Astrocyte (in vitro differentiated cells and primary cell): ENCODE data around the gene FGF1.

Source experiments
- CTCF ChIP-seq: IDR thresholded peaks from 2 replicates; pipeline ENCODE4 v1.5.1; 2011; ENCODE audit warnings: low read depth, mild to moderate bottlenecking, inconsistent platforms, low read length, moderate library complexity; ENCODE audit not compliant: insufficient read depth
- EZH2 ChIP-seq: IDR thresholded peaks from 2 replicates; pipeline ENCODE4 v1.6.1; 2012; ENCODE audit warnings: mild to moderate bottlenecking, low read length, inconsistent platforms; ENCODE audit not compliant: insufficient read depth

- TF ChIP-seq CTCF (no peak), EZH2 (no peak)
These were observed 140.1 kb downstream of the FGF1 start for GRCh38 chr5:142545650-142546322.
